ENCODE measurements around the gene CDC34. TPM values are rescaled to one million over a fixed set of nuclear protein-coding genes. Genes with fewer than 3 reads are reported as not detected.
A peak's percentile ranks its signal among the peaks of the same experiment; 100 is the strongest.

CDC34 gene
- total and polyA plus RNA-seq, 2 of the 8 experiments (the other 6 are each of a cell fraction or from before 2014, with no cell fraction given): 95.9 to 129 TPM

DNA sequence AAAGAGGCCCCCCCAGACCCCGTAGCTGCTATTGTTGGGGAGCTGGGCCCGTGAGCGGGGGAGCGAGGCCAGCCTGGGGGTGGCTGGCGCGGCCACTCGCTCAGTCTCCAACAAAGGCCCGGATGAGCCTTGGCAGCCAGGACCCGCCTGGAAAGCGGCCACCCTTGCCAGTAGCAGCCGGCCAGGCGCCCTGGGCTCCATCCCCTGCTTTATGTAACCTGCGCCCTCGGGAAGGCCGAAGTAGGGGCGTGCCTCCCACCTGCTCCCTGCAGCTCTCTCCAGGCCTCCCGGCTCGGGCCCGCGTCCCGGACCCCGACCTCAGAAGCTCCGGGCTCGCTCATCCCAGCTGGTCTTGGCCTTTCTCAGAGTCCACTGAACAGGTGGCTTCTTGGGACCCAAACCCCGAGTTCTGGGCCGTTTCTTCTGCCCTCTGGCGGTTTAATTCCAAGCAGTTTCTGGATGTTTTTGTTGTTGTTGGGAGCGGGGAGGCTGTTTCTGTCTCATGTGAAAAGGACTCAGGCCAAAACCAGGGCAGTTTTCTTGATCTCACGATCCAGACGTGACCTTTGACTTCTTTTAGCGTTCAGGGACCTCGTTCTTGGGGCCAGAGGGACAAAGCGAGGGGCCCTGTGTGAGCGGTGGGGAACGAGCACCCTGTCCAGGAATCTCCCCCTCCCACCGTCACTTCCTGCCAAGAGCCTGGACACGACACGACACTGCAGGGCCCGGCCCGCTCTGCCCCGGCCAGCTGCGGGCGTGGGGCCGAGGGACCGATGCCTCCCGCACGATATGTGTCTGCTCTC, 1.2 kb downstream of the CDC34 start (continued):
- TF ChIP-seq, protein P1, sequence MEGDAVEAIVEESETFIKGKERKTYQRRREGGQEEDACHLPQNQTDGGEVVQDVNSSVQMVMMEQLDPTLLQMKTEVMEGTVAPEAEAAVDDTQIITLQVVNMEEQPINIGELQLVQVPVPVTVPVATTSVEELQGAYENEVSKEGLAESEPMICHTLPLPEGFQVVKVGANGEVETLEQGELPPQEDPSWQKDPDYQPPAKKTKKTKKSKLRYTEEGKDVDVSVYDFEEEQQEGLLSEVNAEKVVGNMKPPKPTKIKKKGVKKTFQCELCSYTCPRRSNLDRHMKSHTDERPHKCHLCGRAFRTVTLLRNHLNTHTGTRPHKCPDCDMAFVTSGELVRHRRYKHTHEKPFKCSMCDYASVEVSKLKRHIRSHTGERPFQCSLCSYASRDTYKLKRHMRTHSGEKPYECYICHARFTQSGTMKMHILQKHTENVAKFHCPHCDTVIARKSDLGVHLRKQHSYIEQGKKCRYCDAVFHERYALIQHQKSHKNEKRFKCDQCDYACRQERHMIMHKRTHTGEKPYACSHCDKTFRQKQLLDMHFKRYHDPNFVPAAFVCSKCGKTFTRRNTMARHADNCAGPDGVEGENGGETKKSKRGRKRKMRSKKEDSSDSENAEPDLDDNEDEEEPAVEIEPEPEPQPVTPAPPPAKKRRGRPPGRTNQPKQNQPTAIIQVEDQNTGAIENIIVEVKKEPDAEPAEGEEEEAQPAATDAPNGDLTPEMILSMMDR (IDR thresholded peaks at IDR 0.05; ENCODE audit: control extremely low read depth in 1 of 3, insufficient read depth in 1 of 3, low read depth in 1 of 3, low read length in 3 of 3): peak; percentile 30 to 70 (median 67)
- peak; percentile 67 for TF ChIP-seq TAF1 (IDR thresholded peaks at IDR 0.05; ENCODE audit: low read depth, low read length)
- no peak for TF ChIP-seq SAP30 (IDR thresholded peaks at IDR 0.05; ENCODE audit: insufficient read depth, insufficient replicate concordance, low read length)
- peak; percentile 18 for TF ChIP-seq TAF7 (optimal IDR thresholded peaks at IDR 0.05; ENCODE audit: borderline replicate concordance, low read depth, low read length)
- TF ChIP-seq JUN (IDR thresholded peaks at IDR 0.05; ENCODE audit: low read depth, low read length): no peak
- peak; percentile 32; the same call in 1 of the 2 replicates for TF ChIP-seq TBP (IDR thresholded peaks at IDR 0.05; ENCODE audit: low read depth, low read length)
- TF ChIP-seq NANOG (IDR thresholded peaks at IDR 0.05; ENCODE audit: insufficient read depth, low read depth, low read length, poor library complexity, severe bottlenecking): no peak
- TF ChIP-seq TCF12 (IDR thresholded peaks at IDR 0.05; ENCODE audit: low read depth, low read length): 0 out of 2 replicates have a peak, but pooled peaks have one; percentile 46
- no peak for TF ChIP-seq CHD2 (IDR thresholded peaks at IDR 0.05; ENCODE audit: low read length)
- TF ChIP-seq BRCA1 (IDR thresholded peaks at IDR 0.05; ENCODE audit: low read depth, low read length): no peak

Data from H1 (cell line).